ENCODE data around the gene RPL27.
"Not testable (repeated sequence)": the region's sequence is repeated elsewhere in the genome, so short reads cannot be mapped to it uniquely, and the experiment has no call there.

The RPL27 gene

GRCh38 chr17:42997390-42997983 is 732 bp upstream of the RPL27 start:
- no peak for DNase-seq

GRCh38 chr17:42999003-42999525 is 845 bp downstream of the RPL27 start:
- no peak for DNase-seq

DNA sequence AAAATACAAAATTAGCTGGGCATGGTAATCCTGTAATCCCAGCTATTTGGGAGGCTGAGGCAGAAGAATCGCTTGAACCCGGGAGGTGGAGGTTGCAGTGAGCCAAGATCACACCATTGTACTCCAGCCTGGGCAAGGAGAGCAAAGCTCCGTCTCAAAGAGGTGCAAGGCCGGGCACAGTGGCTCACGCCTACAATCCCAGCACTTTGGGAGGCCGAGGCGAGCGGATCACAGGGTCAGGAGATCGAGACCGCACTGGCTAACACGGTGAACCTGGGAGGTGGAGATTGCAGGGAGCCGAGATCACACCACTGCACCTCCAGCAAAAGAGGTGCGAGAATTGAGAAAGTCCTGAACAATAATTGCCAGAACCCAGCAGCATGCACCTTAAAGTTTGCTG is 2.7 kb downstream of the RPL27 start:
- not testable (repeated sequence) for DNase-seq

- DNase-seq, result no peak
Observed at GRCh38 chr17:43003542-43004172, 5.4 kb downstream of the RPL27 start.

DNA sequence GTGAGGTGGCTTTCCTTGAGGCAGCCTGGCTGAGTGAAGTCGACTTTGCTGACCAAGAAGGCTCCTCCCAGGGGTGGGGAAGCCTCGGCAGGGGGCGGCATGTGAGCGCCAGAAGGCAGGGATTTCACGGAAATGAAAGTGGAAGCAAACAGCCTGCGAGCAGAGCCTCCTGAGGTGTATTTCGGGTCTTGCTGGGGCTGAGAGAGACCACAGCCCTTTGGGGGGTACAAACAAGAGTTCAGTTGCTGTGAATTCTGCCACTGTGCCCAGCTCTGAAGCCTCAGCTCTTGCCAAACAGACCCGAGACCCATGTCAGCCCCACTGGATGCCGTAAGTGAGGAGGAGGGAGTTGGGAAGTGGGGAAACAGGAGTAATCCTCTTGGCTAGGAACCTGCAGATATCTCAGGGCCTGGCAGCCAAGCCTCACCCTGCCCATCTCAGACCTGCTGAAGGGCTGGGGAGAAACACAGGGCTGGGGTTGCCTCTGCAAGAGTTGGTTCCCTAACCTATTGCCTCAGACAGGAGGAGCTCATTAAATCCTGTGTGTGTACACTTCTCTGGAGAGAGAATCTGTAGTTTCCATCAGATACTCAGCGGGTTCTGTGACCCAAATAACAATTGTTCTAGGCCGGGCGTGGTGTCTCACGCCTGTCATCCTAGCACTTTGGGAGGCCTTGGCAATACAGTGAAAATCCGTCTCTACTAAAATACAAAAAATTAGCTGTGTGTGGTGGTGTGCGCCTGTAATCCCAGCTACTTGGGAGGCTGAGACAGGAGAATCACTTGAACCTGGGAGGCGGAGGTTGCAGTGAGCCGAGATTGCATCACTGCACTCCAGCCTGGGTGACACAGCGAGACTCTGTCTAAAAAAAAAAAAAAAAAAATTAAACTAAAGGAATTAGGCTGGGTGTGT is 8.7 kb downstream of the RPL27 start, which contains the start of gene IFI35:
TSS of gene IFI35 (plus strand) at position 146 of the 913 bp plus-strand sequence. CDS start at position 310, 164 bp downstream.
- DNase-seq, result peak; percentile 76

DNA sequence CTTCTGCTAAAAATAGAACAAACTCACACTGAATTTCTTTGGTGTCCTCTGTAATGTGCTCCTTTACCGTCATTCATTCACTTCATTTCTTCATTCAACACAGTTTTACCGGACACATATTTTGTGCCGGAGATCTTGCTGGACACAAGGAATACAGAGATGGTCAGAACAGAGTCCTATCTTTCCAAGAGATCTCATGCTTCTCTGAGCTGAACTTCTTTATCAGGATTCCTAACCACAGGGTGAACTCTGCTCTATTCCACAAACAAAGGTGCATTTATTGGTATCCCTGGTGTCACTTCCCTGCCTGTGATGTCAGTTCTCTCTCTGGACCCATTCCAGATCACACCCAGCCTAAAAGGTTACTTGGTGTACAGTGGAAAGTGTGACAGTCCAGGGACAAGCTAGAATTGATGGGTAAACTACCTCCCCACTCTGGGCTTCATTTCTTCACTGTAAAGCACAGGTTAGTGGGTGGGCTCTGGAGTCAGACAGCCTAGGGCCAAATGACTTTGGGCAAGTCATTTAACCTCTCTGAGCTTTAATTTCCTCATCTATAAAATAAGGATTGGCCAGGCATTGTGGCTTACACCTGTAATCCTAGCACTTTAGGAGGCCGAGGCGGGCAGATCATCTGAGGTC is 12.6 kb downstream of the RPL27 start:
- no peak for DNase-seq

DNA sequence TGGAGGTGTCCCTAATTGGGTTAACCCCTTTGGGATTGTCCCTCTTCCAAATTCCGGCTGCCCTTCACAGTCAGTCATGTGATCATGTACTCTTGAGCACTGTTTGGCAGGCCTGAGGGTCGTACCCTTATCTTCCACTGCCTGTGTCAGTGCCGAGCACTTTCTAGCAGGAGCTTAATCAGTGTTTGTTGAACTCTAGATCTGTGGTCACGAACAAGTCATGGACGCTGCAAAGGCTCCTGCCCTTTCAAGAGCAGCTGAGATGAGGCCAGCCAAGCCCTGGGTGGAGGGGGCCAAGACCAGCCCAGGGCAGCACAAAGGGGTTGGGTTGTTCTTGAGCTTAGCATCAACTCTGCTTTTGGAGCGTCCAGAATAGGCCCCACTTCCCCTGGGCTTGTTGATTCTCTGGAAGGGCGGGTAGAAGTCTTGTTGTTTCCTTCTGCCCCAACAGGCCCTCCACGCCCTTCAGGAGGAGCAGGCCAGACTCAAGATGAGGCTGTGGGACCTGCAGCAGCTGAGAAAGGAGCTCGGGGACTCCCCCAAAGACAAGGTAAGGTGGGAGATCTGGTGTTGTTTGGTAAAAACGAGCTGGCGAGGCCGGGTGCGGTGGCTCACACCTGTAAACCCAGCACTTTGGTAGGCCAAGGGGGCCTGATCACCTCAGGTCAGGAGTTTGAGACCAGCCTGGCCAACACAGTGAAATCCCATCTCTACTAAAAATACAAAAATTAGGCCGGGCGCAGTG is 13.7 kb downstream of the RPL27 start:
- DNase-seq, result no peak

- no peak for DNase-seq
Observed at GRCh38 chr17:43013296-43013695, 15.1 kb downstream of the RPL27 start.

- DNase-seq, result no peak
Observed at GRCh38 chr17:43014020-43014648, 15.9 kb downstream of the RPL27 start.

- DNase-seq, result no peak
Observed at GRCh38 chr17:43014649-43015542, 16.7 kb downstream of the RPL27 start.

DNA sequence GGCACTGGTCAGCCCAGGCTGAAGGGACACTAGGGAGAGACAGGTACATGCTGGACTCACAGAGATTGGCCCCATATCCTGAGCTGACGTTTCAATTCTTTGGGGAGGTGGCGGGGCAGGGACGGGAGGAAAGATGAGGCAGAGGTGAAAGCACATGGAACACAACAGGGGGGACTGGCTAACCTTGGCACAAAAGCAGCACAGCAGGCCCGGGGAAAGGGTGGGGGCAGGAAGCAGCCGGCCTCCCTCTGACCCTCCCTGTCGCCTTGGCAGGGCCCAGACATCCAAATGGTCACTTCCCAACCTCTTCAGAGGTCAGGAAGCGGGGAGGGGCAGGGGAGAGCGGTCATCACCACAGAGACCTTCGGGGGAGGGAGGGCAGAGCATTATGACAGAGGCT is 17.4 kb downstream of the RPL27 start:
- DNase-seq, result no peak

DNA sequence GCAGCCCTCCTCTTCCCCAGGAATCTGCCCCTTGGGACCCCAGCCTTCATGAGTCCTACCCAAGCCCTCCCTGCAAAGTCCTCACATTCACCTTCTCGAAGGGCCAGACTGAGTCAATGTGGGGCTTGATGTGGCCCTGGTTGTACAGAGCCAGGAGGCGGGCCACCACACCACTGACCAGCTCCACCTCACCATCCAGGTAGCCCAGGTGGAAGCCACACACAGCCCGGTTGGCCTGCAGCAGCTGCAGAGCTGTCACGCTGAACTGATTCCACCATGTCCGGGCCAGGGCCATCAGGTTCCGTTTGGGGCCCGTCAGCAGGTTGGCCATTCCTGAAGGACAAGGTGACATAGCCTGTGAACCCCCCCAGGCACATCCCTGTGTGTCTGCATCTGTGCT is 18.0 kb downstream of the RPL27 start:
- no peak for DNase-seq

DNA sequence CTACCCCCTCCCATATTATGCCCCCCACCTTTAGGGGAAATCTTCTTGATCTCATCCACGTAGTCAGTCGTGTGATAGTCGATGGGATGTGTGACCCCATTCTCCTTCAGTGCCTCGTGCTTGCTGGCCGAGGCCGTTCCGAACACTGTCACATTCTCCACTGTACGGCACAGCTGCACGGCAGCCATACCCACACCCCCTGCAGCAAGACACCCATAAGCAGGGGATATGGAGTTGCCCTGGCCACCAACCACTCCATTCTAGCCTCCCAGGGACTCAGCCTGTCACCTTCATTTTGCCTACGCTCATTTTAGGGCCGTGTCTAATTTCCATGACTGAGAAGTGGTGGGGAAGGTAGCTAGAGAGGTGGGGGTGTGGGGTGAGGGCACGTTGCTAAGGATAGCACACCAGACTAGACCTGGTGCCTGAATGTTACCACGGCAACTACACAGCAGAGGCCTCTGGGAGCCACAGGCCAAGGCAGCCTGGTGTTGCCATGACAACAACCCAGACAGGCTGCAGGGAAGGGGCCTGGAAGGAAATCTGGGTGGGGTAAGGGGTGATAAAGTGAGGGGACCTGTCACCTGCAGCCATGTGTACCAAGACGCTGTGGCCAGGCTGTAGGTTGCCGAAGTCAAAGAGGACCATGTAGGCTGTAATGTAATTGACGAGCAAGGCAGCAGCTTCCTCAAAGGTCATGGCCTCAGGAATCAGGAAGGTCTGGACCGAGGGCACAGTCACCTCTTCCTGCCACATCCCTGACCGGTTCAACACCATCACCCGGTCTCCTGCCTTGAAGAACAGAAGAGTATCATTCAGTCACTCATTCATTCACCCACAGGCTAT is 20.0 kb downstream of the RPL27 start:
- DNase-seq, result peak; percentile 10

DNA sequence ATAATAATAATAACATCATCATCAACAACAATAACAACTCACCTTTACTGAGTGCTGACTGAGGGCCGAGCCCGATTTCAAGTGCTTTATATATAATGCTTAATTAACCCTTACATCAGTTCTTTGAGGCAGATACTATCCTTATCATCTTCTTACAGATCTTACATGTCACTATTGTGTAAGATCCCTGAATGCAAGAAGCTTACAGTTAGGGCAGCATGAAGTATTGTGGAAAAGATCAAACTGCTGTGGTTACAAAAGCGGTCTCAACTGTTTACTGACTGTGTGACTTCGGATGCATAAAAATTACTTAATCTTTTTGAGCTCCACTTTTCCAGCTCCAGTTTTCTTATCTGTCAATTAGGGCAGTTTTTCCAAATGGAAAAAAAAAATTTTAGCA is 20.7 kb downstream of the RPL27 start:
- no peak for DNase-seq

GRCh38 chr17:43019418-43019817 is 21.2 kb downstream of the RPL27 start:
- DNase-seq, result no peak

DNA sequence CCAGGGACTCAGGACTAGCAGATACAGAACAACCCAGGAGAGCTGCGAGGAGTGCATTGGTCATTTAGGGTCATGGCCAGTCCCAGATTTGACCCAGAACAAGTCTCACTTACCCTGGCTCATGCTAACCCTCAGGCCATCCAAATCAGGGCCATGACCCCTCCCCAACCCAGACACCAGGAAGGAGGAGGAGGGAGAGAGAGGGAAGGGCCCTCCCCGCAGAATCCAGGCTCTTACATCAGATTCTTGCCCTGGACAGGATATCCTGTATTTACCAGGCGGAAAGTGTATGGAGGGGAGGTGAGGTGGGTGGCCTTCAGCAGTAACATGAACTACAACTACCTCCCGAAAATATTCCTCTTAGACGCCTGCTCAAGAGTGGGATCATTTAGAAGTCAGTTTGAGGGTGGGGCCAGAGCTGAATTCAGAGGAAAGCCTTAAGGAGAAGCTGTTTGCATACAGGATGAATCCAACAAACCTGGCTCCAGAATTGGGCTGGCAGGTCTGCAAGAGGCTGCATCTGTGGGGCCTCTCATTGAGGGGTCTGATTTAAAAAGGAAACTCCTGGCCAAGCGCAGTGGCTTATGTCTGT is 21.9 kb downstream of the RPL27 start:
- DNase-seq, result no peak

DNA sequence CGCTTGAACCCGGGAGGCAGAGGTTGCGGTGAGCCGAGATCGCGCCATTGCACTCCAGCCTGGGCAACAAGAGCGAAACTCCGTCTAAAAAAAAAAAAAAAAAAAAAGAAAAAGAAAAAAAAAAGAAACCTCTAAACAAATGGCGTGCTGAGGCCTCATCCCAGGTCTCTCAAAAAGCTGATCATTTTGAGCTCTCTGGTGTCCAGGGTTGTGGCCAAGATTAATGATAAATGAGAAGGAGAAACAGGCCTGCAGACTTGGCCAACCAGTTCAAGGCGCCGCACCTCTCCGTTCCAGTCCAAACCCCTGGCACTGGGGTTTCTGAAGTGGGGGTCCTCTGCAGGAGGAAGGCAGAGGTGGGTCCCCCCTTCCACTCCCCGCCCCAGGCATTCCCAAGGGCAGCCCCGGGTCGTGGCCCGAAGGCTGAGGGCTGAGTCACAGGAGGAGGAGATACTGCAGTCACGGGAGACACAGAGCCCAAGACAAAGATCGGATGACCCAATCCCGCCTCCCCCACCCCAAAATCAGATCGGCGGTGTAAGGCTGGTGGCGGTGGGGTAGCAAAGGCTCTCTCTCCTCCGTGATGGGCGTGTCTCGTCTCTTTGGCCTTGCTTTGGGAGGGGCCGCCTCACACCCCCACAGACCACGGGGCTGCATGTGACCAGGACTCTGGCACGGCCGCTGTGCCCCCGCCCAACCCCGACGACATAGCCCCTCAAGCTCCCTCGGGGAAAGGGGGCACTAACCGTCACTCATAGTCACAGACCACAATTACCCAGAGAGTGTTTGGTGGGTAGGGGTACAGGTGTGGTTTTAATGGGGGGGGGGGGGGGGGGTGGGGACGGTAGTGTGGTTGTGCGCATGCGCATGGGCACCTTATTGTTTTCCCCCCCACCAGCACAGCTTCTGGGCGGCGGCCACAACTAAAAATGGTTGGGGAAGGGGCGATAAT is 22.8 kb downstream of the RPL27 start:
- DNase-seq, result no peak
